ENCODE results near the gene SRD5A1. TPM values are rescaled to one million over a fixed set of nuclear protein-coding genes. Genes with fewer than 3 reads are reported as not detected.

The SRD5A1 gene
- total and polyA plus RNA-seq, 2 experiments from 2014 or later, result 18.9 to 20.2 TPM

DNA sequence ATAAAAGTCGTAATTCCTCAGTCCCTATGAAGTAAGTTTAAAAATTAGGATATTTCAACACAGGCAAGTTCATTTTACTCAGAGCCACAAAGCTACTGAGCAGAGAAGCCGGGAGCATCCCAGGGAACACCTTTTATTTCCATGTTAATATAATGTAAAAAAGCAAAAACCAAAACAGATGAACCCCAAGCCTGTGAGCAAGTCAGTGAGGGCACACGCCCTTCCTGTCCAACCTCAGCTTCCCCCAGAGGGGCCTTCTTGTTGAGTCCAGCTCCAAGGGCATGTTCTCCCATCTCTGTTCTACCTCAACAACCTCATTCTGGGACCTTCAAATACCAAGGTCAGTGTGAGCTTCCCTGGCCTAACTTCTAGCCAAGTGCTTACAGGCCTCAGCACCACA is 25.2 kb upstream of the SRD5A1 start:
- Histone ChIP-seq H3K4me1 (ENCODE audit: insufficient read depth) (no peaks in the 10 kb centered on the region), H2AFZ (no peak overlapping the region), H3K79me2 (ENCODE audit: insufficient read depth) (peaks cover 50% of the 10 kb centered on the region), H3K4me3 (no peak overlapping the region), H3K27me3 (replicated peaks; ENCODE audit: insufficient read depth) (no peaks in the 10 kb centered on the region), H4K20me1 (ENCODE audit: insufficient read depth) (no peaks in the 10 kb centered on the region; the same call in 1 of the 2 replicates), H3K36me3 (ENCODE audit: low read depth) (peaks cover 69% of the 10 kb centered on the region), H3K9me2 (ENCODE audit: insufficient read depth) (no peaks in the 10 kb centered on the region), H3K27ac (no peak overlapping the region), H3K9ac (no peak overlapping the region), H3K9me3 (ENCODE audit: low read depth) (no peaks in the 10 kb centered on the region), H3F3A (ENCODE audit: insufficient read depth) (no peaks in the 10 kb centered on the region), H3K4me2 (ENCODE audit: unreplicated experiment) (no peak overlapping the region)
- in situ Hi-C loops (cut with MboI), result no loop called here
- 96 to 98% methylated on average over 3 of the region's 3 CpGs for WGBS, 2 experiments (ENCODE audit: low coverage in 1 of 2, low lambda C conversion rate in 2 of 2, missing lambda C conversion rate in 2 of 2)
- DNase-seq, result no peak
- TF ChIP-seq EZH2phosphoT487 (IDR thresholded peaks at IDR 0.05; ENCODE audit: insufficient read depth, low read depth) (no peak), EZH2 (IDR thresholded peaks at IDR 0.05; ENCODE audit: insufficient read depth, poor library complexity, severe bottlenecking) (no peak)

DNA sequence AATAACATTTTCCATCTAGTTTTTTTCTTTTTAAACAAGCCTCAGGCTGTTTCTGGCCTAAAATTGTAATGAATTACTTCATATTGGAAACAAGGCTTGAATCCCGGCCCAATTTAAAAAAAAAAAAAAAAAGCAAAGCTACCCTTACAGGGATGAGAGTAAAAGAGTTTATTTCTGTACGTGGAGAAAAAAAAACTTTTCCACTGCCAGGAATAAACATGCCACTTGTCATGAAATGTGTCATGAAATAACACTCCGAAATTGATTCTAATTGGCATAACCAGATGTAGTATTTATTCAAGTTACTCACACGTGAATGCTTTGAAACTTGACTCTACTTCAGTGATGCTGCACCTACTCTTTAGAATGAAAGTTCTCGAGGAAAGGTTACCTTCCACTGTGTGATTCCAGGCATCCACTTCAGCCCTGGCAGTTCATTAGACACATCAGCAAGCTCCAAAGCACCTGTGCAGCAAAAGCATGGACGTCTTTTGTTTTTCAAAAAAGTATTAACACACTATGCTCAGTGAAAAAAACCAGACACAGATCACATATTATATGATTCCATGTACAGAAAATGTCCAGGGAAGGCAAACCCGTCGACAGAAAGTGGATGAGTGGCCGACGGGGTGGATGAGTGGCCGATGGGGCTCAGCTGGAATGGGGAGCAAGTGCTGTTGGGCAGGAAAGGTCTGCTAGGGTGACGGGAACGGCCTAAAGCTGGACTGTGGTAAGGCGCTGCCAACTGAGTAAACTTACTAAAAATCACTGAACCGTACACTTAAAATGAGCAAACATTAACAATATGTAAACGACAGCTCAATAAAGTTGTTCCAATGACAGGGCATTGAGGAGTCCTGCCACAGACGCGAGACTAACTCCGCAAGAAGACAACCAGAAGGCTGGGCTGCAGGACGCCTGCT is 21.6 kb upstream of the SRD5A1 start:
- in situ Hi-C loops (cut with MboI), result no loop called here
- Histone ChIP-seq H3F3A (ENCODE audit: insufficient read depth) (no peaks in the 10 kb centered on the region; the same call in 1 of the 2 replicates), H4K20me1 (ENCODE audit: insufficient read depth) (no peaks in the 10 kb centered on the region; the same call in 1 of the 2 replicates)

DNA sequence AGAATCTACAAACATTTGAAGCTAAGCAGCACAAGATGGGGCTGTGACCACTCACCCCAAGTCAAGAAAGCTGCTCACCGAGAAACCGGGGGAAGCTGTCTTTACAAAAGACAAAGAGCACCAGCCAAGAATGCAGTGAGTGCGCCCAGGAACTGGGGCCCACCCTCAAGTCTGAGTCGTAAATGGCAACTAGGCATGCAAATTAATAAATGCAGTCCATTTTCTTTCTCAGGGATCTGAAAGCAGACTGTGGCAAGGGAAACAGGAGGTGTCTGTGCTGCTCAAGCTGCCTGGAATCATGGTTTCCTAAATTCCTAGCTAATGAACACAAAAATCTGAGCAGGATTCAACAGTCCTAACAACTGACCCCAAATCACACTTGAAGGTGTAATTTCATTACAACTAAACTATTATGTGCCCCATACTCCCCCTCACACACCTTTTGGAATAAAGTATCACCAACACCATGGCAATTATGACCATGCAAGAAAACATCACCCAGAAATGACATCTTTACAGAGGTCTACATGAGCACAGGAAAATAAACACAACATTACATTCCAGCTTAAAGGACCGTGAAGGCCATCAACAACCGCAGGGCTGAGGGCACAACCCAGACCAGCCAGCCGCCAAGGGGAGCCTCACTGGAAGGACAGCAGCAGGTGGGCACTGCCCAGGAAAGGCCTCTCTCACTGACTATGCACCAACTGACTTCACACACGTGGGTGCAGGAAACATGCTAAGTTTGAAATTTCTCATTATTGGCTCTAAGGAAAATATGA is 18.0 kb upstream of the SRD5A1 start:
- peaks cover 60% of the 10 kb centered on the region for H3K36me3 ChIP-seq (ENCODE audit: low read depth)
- 77 to 81% methylated on average over 8 of the region's 8 CpGs for WGBS, 2 experiments (ENCODE audit: low coverage in 1 of 2, low lambda C conversion rate in 2 of 2, missing lambda C conversion rate in 2 of 2)
- H3K9ac ChIP-seq, result no peak overlapping the region
- H3K4me2 ChIP-seq (ENCODE audit: unreplicated experiment), result no peak overlapping the region
- no peak overlapping the region for H2AFZ ChIP-seq
- H3K4me3 ChIP-seq, result no peak overlapping the region
- no peaks in the 10 kb centered on the region; the same call in 1 of the 2 replicates for H4K20me1 ChIP-seq (ENCODE audit: insufficient read depth)
- H3K27me3 ChIP-seq (replicated peaks; ENCODE audit: insufficient read depth), result no peaks in the 10 kb centered on the region
- no peaks in the 10 kb centered on the region for H3K9me3 ChIP-seq (ENCODE audit: low read depth)
- in situ Hi-C loops (cut with MboI), result no loop called here
- no peaks in the 10 kb centered on the region; the same call in 1 of the 2 replicates for H3F3A ChIP-seq (ENCODE audit: insufficient read depth)
- H3K9me2 ChIP-seq (ENCODE audit: insufficient read depth), result no peaks in the 10 kb centered on the region
- TF ChIP-seq EZH2 (IDR thresholded peaks at IDR 0.05; ENCODE audit: insufficient read depth, poor library complexity, severe bottlenecking), result no peak
- no peak for TF ChIP-seq EZH2phosphoT487 (IDR thresholded peaks at IDR 0.05; ENCODE audit: insufficient read depth, low read depth)
- no peaks in the 10 kb centered on the region for H3K4me1 ChIP-seq (ENCODE audit: insufficient read depth)
- H3K27ac ChIP-seq, result no peak overlapping the region
- peak; percentile 22 for DNase-seq
- H3K79me2 ChIP-seq (ENCODE audit: insufficient read depth), result peaks cover 97% of the 10 kb centered on the region

More for the DNA sequence above, 21.6 kb upstream of the SRD5A1 start:
- no peaks in the 10 kb centered on the region for H3K9me3 ChIP-seq (ENCODE audit: low read depth)
- H2AFZ ChIP-seq, result no peak overlapping the region
- no peaks in the 10 kb centered on the region for H3K9me2 ChIP-seq (ENCODE audit: insufficient read depth)
- no peak for TF ChIP-seq EZH2 (IDR thresholded peaks at IDR 0.05; ENCODE audit: insufficient read depth, poor library complexity, severe bottlenecking)
- no peak for TF ChIP-seq EZH2phosphoT487 (IDR thresholded peaks at IDR 0.05; ENCODE audit: insufficient read depth, low read depth)
- H3K4me3 ChIP-seq, result no peak overlapping the region
- no peak overlapping the region for H3K4me2 ChIP-seq (ENCODE audit: unreplicated experiment)
- H3K9ac ChIP-seq, result no peak overlapping the region
- no peaks in the 10 kb centered on the region for H3K27me3 ChIP-seq (replicated peaks; ENCODE audit: insufficient read depth)
- peaks cover 55% of the 10 kb centered on the region for H3K36me3 ChIP-seq (ENCODE audit: low read depth)
- no peak for DNase-seq
- WGBS, 2 experiments (ENCODE audit: low coverage in 1 of 2, low lambda C conversion rate in 2 of 2, missing lambda C conversion rate in 2 of 2), result 79% methylated on average over 20 of the region's 20 CpGs
- H3K79me2 ChIP-seq (ENCODE audit: insufficient read depth), result peaks cover 86% of the 10 kb centered on the region
- H3K27ac ChIP-seq, result no peak overlapping the region
- H3K4me1 ChIP-seq (ENCODE audit: insufficient read depth), result no peaks in the 10 kb centered on the region

DNA sequence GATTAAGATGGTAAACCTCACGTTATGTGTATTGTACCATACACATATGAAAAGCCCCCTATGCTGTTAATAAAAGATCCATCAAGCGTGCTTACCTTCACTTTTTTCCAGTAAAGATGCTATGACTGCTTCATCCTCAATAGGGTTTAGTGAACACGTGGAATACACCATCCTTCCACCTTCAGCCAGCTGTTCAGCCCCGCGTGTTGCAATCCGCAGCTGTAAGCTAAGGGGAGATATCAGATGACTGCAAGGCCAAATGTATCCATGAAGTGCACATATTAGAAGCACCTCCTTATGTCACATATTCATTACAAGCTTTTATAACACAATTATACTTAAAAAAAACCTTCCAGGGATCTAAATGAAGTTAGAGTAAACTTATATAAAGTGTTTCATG is 16.6 kb upstream of the SRD5A1 start:
- Histone ChIP-seq H3K4me1 (ENCODE audit: insufficient read depth) (no peaks in the 10 kb centered on the region), H4K20me1 (ENCODE audit: insufficient read depth) (no peaks in the 10 kb centered on the region; the same call in 1 of the 2 replicates), H3K27me3 (replicated peaks; ENCODE audit: insufficient read depth) (no peaks in the 10 kb centered on the region), H3K9ac (no peak overlapping the region), H3F3A (ENCODE audit: insufficient read depth) (no peaks in the 10 kb centered on the region; the same call in 1 of the 2 replicates), H3K9me2 (ENCODE audit: insufficient read depth) (no peaks in the 10 kb centered on the region), H3K79me2 (ENCODE audit: insufficient read depth) (peaks cover 98% of the 10 kb centered on the region), H3K36me3 (ENCODE audit: low read depth) (peaks cover 61% of the 10 kb centered on the region), H3K4me2 (ENCODE audit: unreplicated experiment) (no peak overlapping the region), H3K9me3 (ENCODE audit: low read depth) (no peaks in the 10 kb centered on the region), H3K27ac (no peak overlapping the region), H3K4me3 (no peak overlapping the region), H2AFZ (no peak overlapping the region)
- in situ Hi-C loops (cut with MboI), result no loop called here
- DNase-seq, result no peak
- TF ChIP-seq EZH2phosphoT487 (IDR thresholded peaks at IDR 0.05; ENCODE audit: insufficient read depth, low read depth) (no peak), EZH2 (IDR thresholded peaks at IDR 0.05; ENCODE audit: insufficient read depth, poor library complexity, severe bottlenecking) (no peak)
- 87 to 91% methylated on average over 6 of the region's 6 CpGs for WGBS, 2 experiments (ENCODE audit: low coverage in 1 of 2, low lambda C conversion rate in 2 of 2, missing lambda C conversion rate in 2 of 2)
